ENCODE results near the gene RAP2C.

The RAP2C gene

DNA sequence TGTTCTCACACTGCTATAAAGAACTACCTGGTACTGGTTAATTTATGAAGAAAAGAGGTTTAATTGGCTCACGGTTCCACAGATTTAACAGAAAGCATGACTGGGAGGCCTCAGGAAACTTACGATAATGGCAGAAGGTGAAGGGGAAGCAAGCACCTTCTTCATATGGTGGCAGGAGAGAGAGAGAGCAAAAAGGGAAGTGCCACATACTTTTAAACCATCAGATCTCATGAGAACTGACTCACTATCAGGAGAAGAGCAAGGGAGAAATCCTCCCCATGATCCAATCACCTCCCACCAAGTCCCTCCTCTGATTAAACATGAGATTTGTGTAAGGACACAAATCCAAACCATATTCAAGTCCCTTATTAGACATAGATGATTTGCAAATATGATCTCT lies 12.3 kb upstream of the RAP2C start:
- H3K9me3 ChIP-seq (ENCODE audit: control insufficient read depth, insufficient read depth, low read length): no peaks in the 10 kb centered on the region
- no peaks in the 10 kb centered on the region for H3K36me3 ChIP-seq (ENCODE audit: control insufficient read depth, low read length)
- 0 out of 2 replicates have a peak, but pooled peaks cover 3% of the 10 kb centered on the region for H3K4me1 ChIP-seq (ENCODE audit: control insufficient read depth, low read length)
- no peaks in the 10 kb centered on the region for H4K20me1 ChIP-seq (ENCODE audit: control insufficient read depth, insufficient read depth, low read depth, low read length)
- H3K27ac ChIP-seq (ENCODE audit: low read depth, low read length): no peak overlapping the region
- H3K4me3 ChIP-seq (ENCODE audit: low read length): no peak overlapping the region
- H3K79me2 ChIP-seq (ENCODE audit: control insufficient read depth, low read length): no peaks in the 10 kb centered on the region
- H3F3A ChIP-seq (ENCODE audit: control insufficient read depth, insufficient read depth): no peaks in the 10 kb centered on the region
- no peak overlapping the region for H3K4me2 ChIP-seq (ENCODE audit: low read length)
- H3K9me2 ChIP-seq (replicated peaks; ENCODE audit: control insufficient read depth, low read length): no peaks in the 10 kb centered on the region
- TF ChIP-seq CTCF (IDR thresholded peaks at IDR 0.05; ENCODE audit: low read depth, low read length, poor library complexity, severe bottlenecking) (no peak), EZH2phosphoT487 (IDR thresholded peaks at IDR 0.05; ENCODE audit: borderline replicate concordance, low read length) (no peak)
- H3K27me3 ChIP-seq (ENCODE audit: control insufficient read depth, low read length): no peaks in the 10 kb centered on the region

DNA sequence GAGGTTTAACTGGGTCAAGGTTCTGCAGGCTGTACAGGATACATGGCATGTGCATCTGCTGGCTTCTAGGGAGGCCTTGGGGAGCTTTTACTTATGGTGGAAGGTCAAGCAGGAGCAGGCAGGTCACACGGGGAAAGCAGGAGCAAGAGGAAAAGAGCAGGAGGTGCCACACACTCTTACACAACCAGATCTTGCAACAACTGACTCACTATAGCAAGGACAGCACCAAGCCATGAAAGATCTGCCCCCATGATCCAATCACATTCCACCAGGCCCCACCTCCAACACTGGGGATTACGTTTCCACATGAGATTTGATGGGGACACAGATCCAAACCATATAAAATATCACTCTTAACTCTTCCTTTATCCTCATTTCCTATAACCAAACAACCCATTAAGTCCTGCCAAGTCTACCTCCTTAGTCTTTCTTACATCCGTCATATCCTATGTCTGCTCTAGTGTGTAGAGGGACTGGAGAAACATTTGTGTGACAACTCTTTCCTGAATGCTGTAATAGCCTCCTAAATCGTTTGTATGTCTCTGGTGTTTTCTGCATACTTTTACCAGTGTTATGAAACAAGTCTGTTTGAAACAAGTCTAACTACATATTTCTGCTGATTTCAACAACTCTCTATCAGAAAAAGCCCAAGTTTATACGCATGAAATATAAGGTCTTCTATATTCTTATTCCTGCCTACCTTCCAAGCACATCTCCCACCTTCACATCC lies 8.3 kb upstream of the RAP2C start:
- no peak for TF ChIP-seq CTCF (IDR thresholded peaks at IDR 0.05; ENCODE audit: low read depth, low read length, poor library complexity, severe bottlenecking)
- TF ChIP-seq EZH2phosphoT487 (IDR thresholded peaks at IDR 0.05; ENCODE audit: borderline replicate concordance, low read length): no peak
- no peak overlapping the region for H3K4me2 ChIP-seq (ENCODE audit: low read length)
- no peaks in the 10 kb centered on the region for H3F3A ChIP-seq (ENCODE audit: control insufficient read depth, insufficient read depth)
- no peaks in the 10 kb centered on the region for H3K9me2 ChIP-seq (replicated peaks; ENCODE audit: control insufficient read depth, low read length)
- 0 out of 2 replicates have a peak, but pooled peaks cover 3% of the 10 kb centered on the region for H3K4me1 ChIP-seq (ENCODE audit: control insufficient read depth, low read length)
- H3K4me3 ChIP-seq (ENCODE audit: low read length): no peak overlapping the region
- H3K27me3 ChIP-seq (ENCODE audit: control insufficient read depth, low read length): no peaks in the 10 kb centered on the region
- H3K79me2 ChIP-seq (ENCODE audit: control insufficient read depth, low read length): no peaks in the 10 kb centered on the region
- no peaks in the 10 kb centered on the region for H4K20me1 ChIP-seq (ENCODE audit: control insufficient read depth, insufficient read depth, low read depth, low read length)
- H3K9me3 ChIP-seq (ENCODE audit: control insufficient read depth, insufficient read depth, low read length): no peaks in the 10 kb centered on the region
- H3K27ac ChIP-seq (ENCODE audit: low read depth, low read length): no peak overlapping the region
- H3K36me3 ChIP-seq (ENCODE audit: control insufficient read depth, low read length): no peaks in the 10 kb centered on the region

GRCh38 chrX:132226169-132226568 lies 6.9 kb upstream of the RAP2C start:
- H3K4me3 ChIP-seq (ENCODE audit: low read length): no peak overlapping the region

More at GRCh38 chrX:132226169-132226568, 6.9 kb upstream of the RAP2C start:
- Histone ChIP-seq H3K36me3 (ENCODE audit: control insufficient read depth, low read length) (no peaks in the 10 kb centered on the region), H3K4me2 (ENCODE audit: low read length) (no peak overlapping the region), H3K27ac (ENCODE audit: low read depth, low read length) (no peak overlapping the region), H3K27me3 (ENCODE audit: control insufficient read depth, low read length) (no peaks in the 10 kb centered on the region), H3F3A (ENCODE audit: control insufficient read depth, insufficient read depth) (no peaks in the 10 kb centered on the region), H4K20me1 (ENCODE audit: control insufficient read depth, insufficient read depth, low read depth, low read length) (no peaks in the 10 kb centered on the region), H3K9me3 (ENCODE audit: control insufficient read depth, insufficient read depth, low read length) (no peaks in the 10 kb centered on the region), H3K79me2 (ENCODE audit: control insufficient read depth, low read length) (no peaks in the 10 kb centered on the region), H3K4me1 (ENCODE audit: control insufficient read depth, low read length) (0 out of 2 replicates have a peak, but pooled peaks cover under 1% of the 10 kb centered on the region), H3K9me2 (replicated peaks; ENCODE audit: control insufficient read depth, low read length) (no peaks in the 10 kb centered on the region)
- TF ChIP-seq EZH2phosphoT487 (IDR thresholded peaks at IDR 0.05; ENCODE audit: borderline replicate concordance, low read length): no peak
- peak; percentile 19 for TF ChIP-seq CTCF (IDR thresholded peaks at IDR 0.05; ENCODE audit: low read depth, low read length, poor library complexity, severe bottlenecking)

Measured in DOHH2 (cell line).